K562 (cell line): ENCODE data around the gene ZNF865. TPM values are rescaled to one million over a fixed set of nuclear protein-coding genes. Genes with fewer than 3 reads are reported as not detected.

Source experiments
- BCLAF1 ChIP-seq, 2 experiments: fragments of 450-650 bp in 1 of 2; IDR thresholded peaks; 2 replicates each; pipeline ENCODE4 v1.6.1; 2011 to 2017; ENCODE audit warnings: low read depth in 2 of 2, antibody characterized with exemption in 1 of 2, borderline replicate concordance in 1 of 2, low read length in 1 of 2, mild to moderate bottlenecking in 1 of 2, mixed read lengths in 1 of 2; ENCODE audit not compliant: control insufficient read depth in 1 of 2
- E2F3 ChIP-seq: fragments of 250-450 bp; sonication (Bioruptor Pico); IDR thresholded peaks from 2 replicates; pipeline ENCODE4 v1.4.0; 2020; ENCODE audit warnings: mild to moderate bottlenecking
- FIP1L1 ChIP-seq: fragments of 200-400 bp; formaldehyde crosslinking; IDR thresholded peaks from 2 replicates; pipeline ENCODE4 v1.6.1; 2018; ENCODE audit warnings: mild to moderate bottlenecking, low read depth, low read length; ENCODE audit not compliant: poor library complexity, severe bottlenecking
- GTF2E2 ChIP-seq: fragments of 200-800 bp; sonication (Bioruptor generic); IDR thresholded peaks from 2 replicates; pipeline ENCODE4 v1.6.1; 2016; ENCODE audit warnings: missing genetic modification characterization, missing compliant biosample characterization
- JUND ChIP-seq, 2 experiments: IDR thresholded peaks; 2 replicates in 1 of 2; 3 replicates in 1 of 2; pipeline ENCODE4 v1.6.1; 2011; ENCODE audit warnings: borderline replicate concordance in 2 of 2, low read depth in 2 of 2, low read length in 2 of 2, improper control_type of control experiment in 1 of 2, missing biosample characterization in 1 of 2, missing genetic modification characterization in 1 of 2, missing genetic modification reagents in 1 of 2
- MEIS2 ChIP-seq: fragments of 450-650 bp; IDR thresholded peaks from 2 replicates; pipeline ENCODE4 v1.6.1; 2014; ENCODE audit warnings: mild to moderate bottlenecking; ENCODE audit not compliant: partially characterized antibody
- MTA2 ChIP-seq: fragments of 450-650 bp; IDR thresholded peaks from 2 replicates; pipeline ENCODE4 v1.6.1; 2016; ENCODE audit warnings: low read depth
- NFE2L1 ChIP-seq: fragments of 450-650 bp; IDR thresholded peaks from 2 replicates; pipeline ENCODE4 v1.6.1; 2016; ENCODE audit warnings: missing genetic modification characterization, low read depth, mild to moderate bottlenecking, missing compliant biosample characterization, moderate library complexity, borderline replicate concordance
- NFIC ChIP-seq: fragments of 450-650 bp; IDR thresholded peaks from 2 replicates; pipeline ENCODE4 v1.6.1; 2017; ENCODE audit warnings: mild to moderate bottlenecking, inconsistent platforms
- NONO ChIP-seq, 2 experiments: fragments of 200-400 bp in 1 of 2; fragments of 450-650 bp in 1 of 2; formaldehyde crosslinking in 1 of 2; IDR thresholded peaks; 2 replicates each; pipeline ENCODE4 v1.6.1; 2017; ENCODE audit warnings: low read depth in 2 of 2, mild to moderate bottlenecking in 2 of 2, moderate library complexity in 2 of 2, low read length in 1 of 2
- PTRF ChIP-seq: fragments of 450-650 bp; IDR thresholded peaks from 2 replicates; pipeline ENCODE4 v1.6.1; 2016; ENCODE audit warnings: mild to moderate bottlenecking, missing genetic modification characterization, missing compliant biosample characterization
- RFX7 ChIP-seq: fragments of 250-450 bp; sonication (Bioruptor Pico); IDR thresholded peaks from 2 replicates; pipeline ENCODE4 v1.5.1; 2021; ENCODE audit warnings: mild to moderate bottlenecking
- SIRT6 ChIP-seq: IDR thresholded peaks from one replicate; pipeline ENCODE4 v1.6.1; 2012; ENCODE audit warnings: low read depth, mild to moderate bottlenecking, control low read depth, inconsistent platforms, low read length, moderate library complexity
- TEAD1 ChIP-seq, 2 experiments: fragments of 450-650 bp in 1 of 2; sonication (generic) in 1 of 2; formaldehyde crosslinking; IDR thresholded peaks; 2 replicates each; pipeline versions ENCODE4 v1.4.0 to v1.8.0; 2020 to 2022; ENCODE audit warnings: mild to moderate bottlenecking in 2 of 2, missing genetic modification reagents in 1 of 2
- TSHZ1 ChIP-seq: fragments of 250-450 bp; sonication (Bioruptor Pico); IDR thresholded peaks from 2 replicates; pipeline ENCODE4 v1.4.0; 2020; ENCODE audit warnings: mild to moderate bottlenecking, moderate library complexity
- XRCC5 ChIP-seq: fragments of 200-400 bp; formaldehyde crosslinking; IDR thresholded peaks from 2 replicates; pipeline ENCODE4 v1.6.1; 2017; ENCODE audit warnings: low read depth, mild to moderate bottlenecking, low read length
- ZFP36 ChIP-seq: fragments of 150-350 bp; IDR thresholded peaks from 2 replicates; pipeline ENCODE4 v1.6.1; 2018; ENCODE audit warnings: low read length, low read depth; ENCODE audit not compliant: partially characterized antibody
- ZNF41 ChIP-seq: fragments of 250-450 bp; sonication (Bioruptor Pico); conservative IDR thresholded peaks from 2 replicates; pipeline ENCODE4 v1.4.0; 2020; ENCODE audit warnings: mild to moderate bottlenecking
- polyA plus RNA-seq, 8 experiments: library from polyadenylated mRNA; depleted of rRNA in 4 of 8; stranded (reverse) in 5 of 8; unstranded in 3 of 8; fragments of >200 nt; fragmentation: Nextera tagmentation in 2 of 8; fragmentation: Illumina TruSeq in 1 of 8; extraction: Ambion mirVana in 2 of 8; extraction: Trizol in 1 of 8; gene quantifications; 2 replicates each; pipeline versions ENCODE4 v1.2.1 to v1.2.3, GENCODE V29; 2011 to 2014; ENCODE audit warnings: inconsistent platforms in 1 of 8, missing spikeins in 1 of 8
- total RNA-seq, 7 experiments: library from RNA; depleted of rRNA in 6 of 7; stranded (reverse); fragments of >200 nt in 6 of 7; fragmentation: Illumina TruSeq in 2 of 7; extraction: Trizol in 2 of 7; gene quantifications; 2 replicates each; pipeline versions ENCODE4 v1.2.1 to v1.2.3, GENCODE V29; 2011 to 2021; ENCODE audit warnings: low replicate concordance in 1 of 7

ZNF865 gene
- total and polyA plus RNA-seq, 9 of the 15 experiments (the other 6 are each of a cell fraction or from before 2014, with no cell fraction given): 0.40 to 18.8 (median 1.6) TPM; not detected in 2

- TF ChIP-seq BCLAF1 (IDR thresholded peaks at IDR 0.05; ENCODE audit: borderline replicate concordance in 1 of 2, control insufficient read depth in 1 of 2, low read depth in 2 of 2, low read length in 1 of 2): no peak
- peak in 1 of 2 experiments; percentile 70; a peak in 2 of 4 replicates for TF ChIP-seq TEAD1 (CRISPR knock-in tag; IDR thresholded peaks at IDR 0.05)
- TF ChIP-seq NFE2L1 (tag): no peak
- no peak for TF ChIP-seq RFX7
- TF ChIP-seq NONO (IDR thresholded peaks at IDR 0.05; ENCODE audit: low read depth in 2 of 2, low read length in 1 of 2): peak in 1 of 2 experiments; percentile 65; a peak in 1 of 4 replicates
- no peak for TF ChIP-seq PTRF
- TF ChIP-seq ZFP36: no peak
- TF ChIP-seq GTF2E2 (tag): no peak
- peak; percentile 92 for TF ChIP-seq FIP1L1
- no peak for TF ChIP-seq XRCC5
- TF ChIP-seq SIRT6: no peak
- no peak for TF ChIP-seq MTA2
- no peak for TF ChIP-seq NFIC
- no peak for TF ChIP-seq JUND (IDR thresholded peaks at IDR 0.05; ENCODE audit: borderline replicate concordance, low read depth, low read length)
- no peak for TF ChIP-seq JUND (tag; IDR thresholded peaks at IDR 0.05; ENCODE audit: borderline replicate concordance, low read depth, low read length)
- no peak for TF ChIP-seq ZNF41 (CRISPR knock-in tag)
- peak; percentile 79 for TF ChIP-seq MEIS2
- TF ChIP-seq TSHZ1 (CRISPR knock-in tag): no peak
- peak; percentile 86 for TF ChIP-seq E2F3 (CRISPR knock-in tag)
Measured at GRCh38 chr19:55654868-55655647, 49.6 kb downstream of the ZNF865 start, which contains the start of gene U2AF2 (continued).
